ENCODE results near the gene SRCAP.
"Not testable (repeated sequence)": the region's sequence is repeated elsewhere in the genome, so short reads cannot be mapped to it uniquely, and the experiment has no call there.

SRCAP gene

GRCh38 chr16:30699615-30700099 lies 686 bp downstream of the SRCAP start:
- DNase-seq = no peak

- DNase-seq = no peak
These were observed 1.5 kb downstream of the SRCAP start for GRCh38 chr16:30700491-30700890.

DNA sequence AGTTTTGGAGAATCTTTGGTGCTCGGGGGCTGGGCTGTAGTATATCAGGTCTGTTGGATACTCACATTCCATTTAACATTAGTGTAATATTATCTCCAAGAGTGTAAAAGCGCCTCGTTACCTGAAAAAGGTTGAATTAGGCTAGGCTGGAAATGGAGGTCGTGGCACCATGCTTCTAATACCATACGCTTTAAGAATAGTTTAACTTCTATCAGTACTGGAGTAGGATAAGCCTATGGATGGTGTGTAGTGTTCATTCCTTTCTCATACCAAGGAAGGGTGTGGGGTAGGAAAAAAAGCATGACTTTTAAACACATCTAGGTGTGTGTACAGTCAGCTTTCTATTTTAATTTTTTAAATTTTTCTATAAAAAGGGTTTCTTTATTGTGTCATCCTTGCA lies 2.0 kb downstream of the SRCAP start:
- no peak for DNase-seq

- not testable (repeated sequence) for DNase-seq
These were observed 4.1 kb downstream of the SRCAP start for GRCh38 chr16:30703071-30703470.

DNA sequence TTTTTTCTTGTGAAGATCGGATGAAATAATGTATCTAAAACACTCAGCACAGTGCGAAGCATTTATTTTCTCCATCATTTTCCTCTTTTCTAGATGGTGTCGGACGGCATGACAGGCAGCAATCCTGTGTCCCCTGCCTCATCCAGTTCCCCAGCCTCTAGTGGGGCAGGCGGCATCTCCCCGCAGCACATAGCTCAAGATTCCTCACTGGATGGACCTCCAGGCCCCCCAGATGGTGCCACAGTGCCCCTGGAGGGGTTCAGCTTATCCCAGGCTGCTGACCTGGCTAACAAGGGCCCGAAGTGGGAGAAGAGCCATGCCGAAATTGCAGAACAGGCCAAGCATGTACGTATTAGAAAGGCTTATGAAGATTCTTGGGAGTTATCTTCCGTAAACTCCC lies 5.0 kb downstream of the SRCAP start:
- DNase-seq = no peak

DNA sequence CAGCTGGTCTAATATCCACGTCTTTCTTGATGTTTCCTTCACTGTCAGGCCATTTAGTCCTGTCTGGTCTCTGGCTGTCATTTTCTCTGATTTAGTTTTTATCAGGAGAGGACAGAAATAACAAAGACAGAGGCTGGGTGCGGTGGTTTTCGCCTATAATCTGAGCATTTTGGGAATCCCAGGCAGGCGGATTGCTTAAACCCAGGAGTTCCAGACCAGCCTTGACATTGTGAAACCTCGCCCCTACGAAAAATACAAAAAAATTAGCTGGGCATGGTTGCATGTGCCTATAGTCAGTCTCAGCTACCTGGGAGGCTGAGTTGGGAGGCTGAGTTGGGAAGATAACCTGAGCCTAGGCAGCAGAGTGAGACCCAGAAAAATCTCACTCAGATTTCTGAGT lies 7.1 kb downstream of the SRCAP start:
- no peak for DNase-seq

GRCh38 chr16:30710971-30711370 lies 12.0 kb downstream of the SRCAP start:
- no peak for DNase-seq

GRCh38 chr16:30711712-30712111 lies 12.7 kb downstream of the SRCAP start:
- DNase-seq = no peak

DNA sequence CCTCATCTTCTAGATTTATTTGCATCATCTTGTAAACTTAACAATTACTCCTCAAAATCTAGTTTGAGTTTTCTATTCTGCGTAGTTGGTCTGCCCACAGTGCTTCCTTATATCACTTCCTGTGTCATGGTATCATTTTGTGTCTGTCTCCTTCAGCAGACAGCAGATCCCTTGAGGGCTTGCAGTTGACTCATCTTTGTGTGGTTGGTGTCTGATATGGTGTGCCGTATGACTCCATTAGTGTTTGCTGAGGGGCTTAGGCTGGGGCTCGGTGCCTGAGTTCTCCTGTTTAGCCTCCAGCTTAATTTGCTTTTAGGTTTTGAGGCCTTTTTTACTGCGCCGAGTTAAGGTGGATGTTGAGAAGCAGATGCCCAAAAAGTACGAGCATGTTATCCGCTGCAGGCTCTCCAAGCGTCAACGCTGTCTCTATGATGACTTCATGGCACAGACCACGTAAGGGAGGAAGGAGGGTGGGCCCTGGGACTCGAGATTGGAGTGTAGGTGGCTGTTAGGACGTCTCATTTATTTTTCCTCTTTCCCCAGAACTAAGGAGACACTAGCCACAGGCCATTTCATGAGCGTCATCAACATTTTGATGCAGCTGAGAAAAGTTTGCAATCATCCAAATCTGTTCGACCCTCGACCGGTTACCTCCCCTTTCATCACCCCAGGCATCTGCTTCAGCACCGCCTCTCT lies 16.9 kb downstream of the SRCAP start:
- DNase-seq = no peak

DNA sequence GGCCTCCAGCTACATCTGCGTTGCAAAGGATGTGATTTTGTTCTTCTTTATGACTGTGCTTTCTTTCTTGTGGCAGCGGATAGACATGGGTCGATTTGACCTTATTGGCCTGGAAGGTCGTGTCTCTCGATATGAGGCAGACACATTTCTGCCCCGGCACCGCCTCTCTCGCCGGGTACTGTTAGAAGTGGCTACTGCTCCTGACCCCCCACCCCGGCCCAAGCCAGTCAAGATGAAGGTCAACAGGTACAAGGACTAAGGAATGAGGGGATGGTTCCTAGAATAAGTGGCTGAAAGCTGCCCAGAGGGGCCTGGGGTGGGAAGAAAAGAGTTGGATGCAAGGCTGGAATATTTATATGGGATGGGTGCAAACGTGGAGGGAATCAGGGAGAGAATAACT lies 21.1 kb downstream of the SRCAP start:
- DNase-seq = no peak

- no peak for DNase-seq
These were observed 21.7 kb downstream of the SRCAP start for GRCh38 chr16:30720694-30721093.

GRCh38 chr16:30721167-30721566 lies 22.2 kb downstream of the SRCAP start:
- DNase-seq = no peak

- DNase-seq = peak; percentile 50 to 84
These were observed 22.6 kb downstream of the SRCAP start for GRCh38 chr16:30721606-30722005.

GRCh38 chr16:30722443-30722842 lies 23.5 kb downstream of the SRCAP start:
- DNase-seq = no peak

DNA sequence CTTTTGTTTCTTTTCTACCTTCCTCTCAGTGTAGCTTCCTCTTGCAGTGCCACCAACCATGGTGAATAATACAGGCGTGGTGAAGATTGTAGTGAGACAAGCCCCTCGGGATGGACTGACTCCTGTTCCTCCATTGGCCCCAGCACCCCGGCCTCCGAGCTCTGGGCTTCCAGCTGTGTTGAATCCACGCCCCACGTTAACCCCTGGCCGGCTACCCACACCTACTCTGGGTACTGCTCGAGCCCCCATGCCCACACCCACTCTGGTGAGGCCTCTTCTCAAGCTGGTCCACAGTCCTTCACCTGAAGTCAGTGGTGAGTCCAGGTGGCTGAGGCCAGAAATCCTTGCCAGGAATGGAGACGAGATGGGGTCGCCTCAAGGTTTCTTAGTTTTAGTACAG lies 23.9 kb downstream of the SRCAP start:
- no peak for DNase-seq

DNA sequence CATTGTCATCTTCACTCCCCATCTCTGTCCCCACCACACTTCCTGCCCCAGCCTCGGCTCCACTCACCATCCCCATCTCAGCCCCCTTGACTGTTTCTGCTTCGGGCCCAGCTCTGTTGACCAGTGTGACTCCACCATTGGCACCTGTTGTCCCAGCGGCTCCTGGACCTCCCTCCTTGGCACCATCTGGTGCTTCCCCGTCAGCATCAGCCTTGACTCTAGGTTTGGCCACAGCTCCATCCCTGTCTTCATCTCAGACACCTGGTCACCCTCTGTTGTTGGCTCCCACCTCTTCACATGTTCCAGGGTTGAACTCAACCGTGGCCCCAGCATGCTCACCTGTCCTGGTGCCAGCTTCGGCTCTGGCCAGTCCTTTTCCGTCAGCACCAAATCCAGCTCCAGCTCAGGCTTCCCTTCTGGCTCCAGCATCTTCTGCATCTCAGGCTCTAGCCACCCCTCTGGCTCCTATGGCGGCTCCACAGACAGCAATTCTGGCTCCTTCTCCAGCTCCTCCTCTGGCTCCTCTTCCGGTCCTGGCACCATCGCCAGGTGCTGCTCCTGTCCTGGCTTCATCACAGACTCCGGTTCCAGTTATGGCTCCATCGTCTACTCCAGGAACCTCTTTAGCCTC lies 24.9 kb downstream of the SRCAP start:
- no peak for DNase-seq

GRCh38 chr16:30724641-30725417 lies 25.9 kb downstream of the SRCAP start:
- no peak for DNase-seq

DNA sequence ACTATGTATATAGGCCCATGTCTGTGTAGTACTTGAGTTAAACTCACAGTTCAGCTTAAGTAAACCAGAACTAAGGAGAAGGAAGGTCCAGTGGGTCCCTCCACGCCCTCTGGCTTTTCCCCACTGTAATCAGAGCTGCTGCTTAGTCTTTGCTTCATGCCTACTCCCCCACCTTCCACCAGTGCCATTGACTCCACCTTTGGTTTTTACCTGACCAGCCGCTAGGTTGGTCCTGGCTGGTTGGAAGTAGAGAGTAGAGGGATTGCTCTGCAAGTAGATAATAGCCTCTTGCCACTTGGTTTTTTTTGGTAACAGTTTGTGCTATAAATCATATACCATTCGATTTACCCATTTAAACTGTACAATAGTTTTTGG lies 26.4 kb downstream of the SRCAP start:
- DNase-seq = no peak

DNA sequence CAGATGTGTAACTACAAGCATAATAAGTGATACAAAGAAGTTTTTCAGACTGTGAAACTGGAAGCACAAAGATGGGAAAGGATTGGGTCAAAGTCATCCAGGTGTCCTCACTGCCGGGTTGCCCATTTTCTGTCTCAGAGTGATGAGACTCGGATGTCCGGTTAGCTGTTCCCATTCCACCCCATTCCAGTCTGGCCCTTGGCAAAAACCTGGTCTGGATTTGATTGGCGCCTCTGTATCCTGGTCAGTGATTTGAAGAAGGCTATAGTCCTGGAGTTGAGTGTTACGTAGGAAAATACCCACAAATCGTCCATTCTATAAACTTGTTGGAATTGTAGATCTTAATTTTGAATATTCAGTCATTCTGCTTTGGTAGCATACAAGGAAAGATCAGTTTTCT lies 29.4 kb downstream of the SRCAP start:
- DNase-seq = no peak

DNA sequence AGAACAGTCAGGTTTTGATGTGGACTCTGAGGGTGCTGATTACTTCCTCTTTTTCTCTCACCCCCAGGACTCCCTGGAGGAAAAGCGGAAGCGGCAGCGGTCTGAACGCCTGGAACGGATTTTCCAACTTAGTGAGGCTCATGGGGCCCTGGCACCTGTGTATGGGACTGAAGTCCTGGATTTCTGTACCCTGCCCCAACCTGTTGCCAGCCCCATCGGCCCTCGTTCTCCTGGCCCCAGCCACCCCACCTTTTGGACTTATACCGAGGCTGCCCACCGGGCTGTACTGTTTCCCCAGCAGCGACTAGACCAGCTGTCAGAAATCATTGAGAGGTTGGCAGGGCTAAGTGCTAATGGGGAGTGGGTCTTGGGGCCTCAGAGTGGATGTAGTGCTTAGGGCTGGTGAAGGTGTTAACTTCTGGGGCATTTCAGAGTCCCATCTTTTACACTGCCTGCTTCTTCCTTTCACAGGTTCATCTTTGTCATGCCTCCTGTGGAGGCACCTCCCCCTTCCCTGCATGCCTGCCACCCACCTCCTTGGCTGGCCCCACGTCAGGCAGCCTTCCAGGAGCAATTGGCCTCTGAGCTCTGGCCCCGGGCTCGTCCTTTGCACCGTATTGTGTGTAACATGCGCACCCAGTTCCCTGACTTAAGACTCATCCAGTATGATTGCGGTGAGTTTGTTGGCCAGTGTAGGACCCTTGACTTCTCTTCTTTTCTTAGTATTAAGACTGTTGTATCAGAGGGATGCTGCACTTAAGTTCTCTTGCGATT lies 30.1 kb downstream of the SRCAP start:
- DNase-seq = no peak

DNA sequence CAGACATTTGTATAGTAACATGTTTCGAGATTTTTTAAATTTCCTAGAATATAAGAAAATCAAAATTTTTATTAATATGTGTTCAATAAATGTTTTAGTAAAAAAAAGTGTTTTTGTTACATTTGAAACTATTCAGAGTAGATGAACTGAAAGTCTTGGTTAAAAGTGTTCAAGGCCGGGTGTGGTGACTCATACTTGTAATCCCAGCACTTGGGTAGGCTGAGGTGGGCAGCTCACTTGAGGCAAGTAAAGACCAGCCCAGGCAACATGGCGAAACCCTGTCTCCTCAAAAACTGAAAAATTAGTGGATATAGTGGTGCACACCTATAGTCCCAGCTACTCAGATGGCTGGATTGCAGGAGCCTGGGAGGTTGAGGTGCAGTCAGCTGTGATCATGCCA lies 32.4 kb downstream of the SRCAP start:
- DNase-seq = no peak

GRCh38 chr16:30736995-30737793 lies 38.2 kb downstream of the SRCAP start:
- no peak for DNase-seq
